ENCODE data around the gene AIMP1.
"Not testable (repeated sequence)": the region's sequence is repeated elsewhere in the genome, so short reads cannot be mapped to it uniquely, and the experiment has no call there.

AIMP1 gene

DNA sequence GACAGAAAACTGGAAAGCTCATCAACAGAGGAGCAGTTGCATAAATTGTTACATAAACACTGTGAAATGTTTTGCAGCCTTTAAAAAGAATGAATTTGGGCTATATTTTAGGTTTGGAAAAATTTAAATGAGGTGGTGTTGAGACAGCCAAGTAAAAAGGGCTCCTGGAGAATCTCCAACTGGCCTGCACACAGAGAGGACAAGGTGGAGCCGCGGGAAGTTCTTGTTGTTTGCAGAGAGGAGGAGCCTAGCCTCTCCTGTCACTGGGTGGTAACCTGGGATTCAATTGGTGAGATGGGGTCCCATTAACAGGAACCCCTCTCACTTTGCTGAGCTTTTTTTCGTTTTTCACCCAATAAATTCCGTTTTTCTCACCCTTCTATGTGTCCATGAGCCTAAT lies 38.8 kb downstream of the AIMP1 start:
- DNase-seq = no peak

GRCh38 chr4:106358899-106359298 lies 42.5 kb downstream of the AIMP1 start:
- no peak for DNase-seq

DNA sequence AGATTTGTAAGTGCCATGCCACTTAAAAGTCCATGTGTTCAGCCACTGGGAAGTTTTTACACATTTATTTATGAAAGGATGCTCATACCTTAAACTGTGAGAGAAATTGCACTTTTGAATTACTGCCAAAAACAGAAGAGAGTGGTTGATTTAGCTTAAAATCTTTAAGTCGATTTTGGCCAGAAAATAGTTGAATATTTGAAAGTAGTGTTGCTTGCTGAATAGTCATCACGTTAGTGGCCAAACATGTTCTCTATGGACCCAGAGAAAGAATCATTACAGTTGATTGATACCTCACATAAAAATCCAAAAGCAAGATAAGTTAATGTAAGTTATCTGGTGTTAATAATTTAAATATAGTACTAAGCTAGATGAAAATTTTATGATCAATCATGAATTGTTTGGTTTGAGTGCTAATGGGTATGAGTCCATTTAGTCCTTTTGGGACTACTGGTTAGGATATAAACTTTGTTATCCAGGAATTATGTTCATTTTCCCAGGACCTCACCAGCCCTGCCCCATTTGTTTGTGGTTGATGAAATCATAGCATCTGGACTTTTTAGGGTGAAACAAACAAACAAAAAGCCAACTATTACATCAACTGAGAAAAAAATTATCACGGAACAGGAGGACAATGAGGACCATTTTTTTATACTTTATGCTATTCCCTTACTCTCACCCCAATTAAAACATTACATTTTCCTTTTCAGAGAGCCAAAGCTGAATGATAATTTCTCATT lies 45.9 kb downstream of the AIMP1 start:
- DNase-seq = no peak

- DNase-seq = no peak
Measured at GRCh38 chr4:106364282-106364681, 47.9 kb downstream of the AIMP1 start.

DNA sequence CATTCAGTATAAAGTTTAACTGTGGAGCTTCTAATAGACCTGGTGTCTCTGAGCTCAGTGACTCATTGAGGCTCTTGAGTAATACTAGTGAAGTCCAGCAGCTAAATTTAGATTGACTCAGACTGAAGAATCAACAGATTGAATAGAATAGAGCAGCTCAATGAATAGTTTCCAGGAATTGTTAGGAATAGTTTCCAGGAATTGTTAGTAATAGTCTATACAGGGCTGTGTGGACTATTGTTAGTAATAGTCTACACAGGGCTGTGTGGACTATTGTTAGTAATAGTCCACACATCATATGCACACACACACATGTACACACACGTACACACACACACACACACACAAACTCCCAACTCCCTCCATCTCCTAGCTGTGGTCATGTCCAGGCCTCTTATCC lies 49.3 kb downstream of the AIMP1 start:
- DNase-seq = no peak

GRCh38 chr4:106366026-106366425 lies 49.7 kb downstream of the AIMP1 start:
- DNase-seq = no peak

GRCh38 chr4:106367072-106367471 lies 50.7 kb downstream of the AIMP1 start:
- no peak for DNase-seq

GRCh38 chr4:106368678-106369077 lies 52.3 kb downstream of the AIMP1 start, which contains the start of gene GIMD1:
TSS of gene GIMD1 (minus strand) at chr4:106368778. CDS start at chr4:106367435, 1,343 bp downstream.
- DNase-seq = no peak

GRCh38 chr4:106369456-106370060 lies 53.2 kb downstream of the AIMP1 start:
- DNase-seq = no peak

- no peak for DNase-seq
Measured at GRCh38 chr4:106370214-106370613, 53.9 kb downstream of the AIMP1 start.

DNA sequence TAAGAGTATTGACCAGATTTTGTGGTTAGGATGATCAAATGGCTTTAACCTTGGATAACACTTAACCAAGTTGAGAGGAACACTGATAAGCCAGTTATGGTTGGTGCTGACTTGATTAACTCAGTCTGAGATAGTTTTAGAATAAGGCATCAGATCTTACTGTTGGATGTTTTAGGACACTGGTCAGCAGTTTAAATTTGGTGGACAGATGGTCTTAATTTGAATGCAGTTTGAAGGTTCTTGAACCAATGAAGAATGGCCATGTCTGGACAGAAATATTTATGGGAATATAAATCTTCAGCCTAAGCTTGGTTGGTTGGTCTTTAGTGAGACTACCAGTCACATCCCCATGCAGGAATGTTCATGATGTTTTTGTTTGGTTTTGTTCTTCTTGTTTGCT lies 54.8 kb downstream of the AIMP1 start:
- no peak for DNase-seq

DNA sequence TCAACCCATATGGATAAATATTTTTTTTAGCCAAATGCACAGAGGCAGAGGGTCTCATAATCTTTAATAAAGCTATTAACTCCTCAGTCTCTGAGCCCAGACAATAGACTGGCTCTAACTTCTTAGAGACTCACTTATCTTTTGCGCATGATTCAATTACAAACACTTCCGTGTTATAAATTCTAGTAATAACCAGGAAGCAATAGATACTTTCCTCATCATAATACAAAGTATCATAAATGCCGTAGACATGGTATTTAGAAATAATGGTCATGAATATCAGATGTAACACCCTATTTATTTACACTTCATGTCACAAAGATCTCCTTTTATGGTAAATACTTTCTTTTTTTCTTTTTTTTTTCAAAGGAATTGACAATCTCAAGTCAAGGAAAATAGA lies 56.7 kb downstream of the AIMP1 start:
- no peak for DNase-seq

- no peak for DNase-seq
Measured at GRCh38 chr4:106380179-106380578, 63.8 kb downstream of the AIMP1 start.

DNA sequence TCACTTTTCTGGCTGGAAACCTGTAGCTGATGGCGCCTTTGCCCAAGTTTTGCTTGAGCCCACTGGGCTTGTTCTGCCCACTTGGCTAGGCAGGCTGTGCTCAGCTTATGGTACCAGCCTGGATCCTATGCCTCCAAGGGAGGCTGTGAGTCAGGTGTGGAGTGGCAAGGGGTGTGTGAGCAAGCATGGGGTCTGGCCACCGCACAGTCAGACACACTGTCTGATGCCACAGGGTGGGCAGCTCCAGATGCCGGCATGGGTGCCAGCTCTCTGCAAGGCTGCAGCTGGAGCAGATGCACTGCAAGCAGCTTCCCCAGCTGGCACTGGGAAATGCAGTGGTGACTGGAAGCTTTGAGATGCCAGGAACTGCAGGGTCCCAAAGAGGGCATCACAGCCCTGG lies 68.5 kb downstream of the AIMP1 start:
- DNase-seq = no peak

DNA sequence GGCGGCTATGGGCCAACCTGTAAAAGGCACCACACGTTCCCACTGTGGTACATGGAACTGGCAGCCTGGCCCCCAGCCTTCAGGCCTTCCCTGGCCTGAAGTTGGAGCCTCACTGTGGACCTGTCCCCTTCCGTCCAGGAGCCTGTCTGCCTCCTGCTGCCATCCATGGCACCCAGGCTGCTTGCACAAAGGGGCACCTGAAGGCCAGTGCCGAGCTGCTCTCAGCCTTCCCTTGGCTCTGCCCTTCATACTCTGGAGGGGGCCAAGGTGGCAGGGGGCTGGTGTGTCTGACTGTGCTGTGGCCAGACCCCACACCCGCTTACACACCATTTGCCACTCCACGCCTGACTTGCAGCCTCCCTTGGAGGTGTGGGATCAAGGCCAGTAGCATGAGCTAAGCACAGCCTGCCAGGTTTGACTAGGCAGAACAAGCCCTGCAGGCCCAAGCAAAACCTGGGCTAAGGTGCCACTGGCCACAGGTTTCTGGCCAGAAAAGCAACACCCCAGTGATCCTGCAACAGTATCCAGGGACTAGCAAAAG lies 69.6 kb downstream of the AIMP1 start:
- DNase-seq = no peak

- no peak for DNase-seq
Measured at GRCh38 chr4:106395582-106395981, 79.2 kb downstream of the AIMP1 start.

GRCh38 chr4:106398898-106399297 lies 82.5 kb downstream of the AIMP1 start:
- DNase-seq = not testable (repeated sequence)
